DOHH2 (cell line): ENCODE results near the gene PLCL1.

Source experiments
- EZH2phosphoT487 ChIP-seq: fragments of 200-600 bp; sonication (generic); IDR thresholded peaks from 2 replicates; pipeline ENCODE4 v1.6.1; 2017; ENCODE audit warnings: borderline replicate concordance, mild to moderate bottlenecking, antibody characterized with exemption, low read length, moderate library complexity, mixed read lengths
- TF ChIP-seq, protein P1 (sequence below): fragments of 200-600 bp; sonication (generic); IDR thresholded peaks from one replicate; pipeline ENCODE4 v1.5.1; 2014; ENCODE audit warnings: antibody characterized with exemption, mild to moderate bottlenecking, low read depth, low read length; ENCODE audit not compliant: poor library complexity, severe bottlenecking

GRCh38 chr2:197929886-197930227 is 125.5 kb downstream of the PLCL1 start:
- TF ChIP-seq EZH2phosphoT487: no peak
- TF ChIP-seq, protein P1, sequence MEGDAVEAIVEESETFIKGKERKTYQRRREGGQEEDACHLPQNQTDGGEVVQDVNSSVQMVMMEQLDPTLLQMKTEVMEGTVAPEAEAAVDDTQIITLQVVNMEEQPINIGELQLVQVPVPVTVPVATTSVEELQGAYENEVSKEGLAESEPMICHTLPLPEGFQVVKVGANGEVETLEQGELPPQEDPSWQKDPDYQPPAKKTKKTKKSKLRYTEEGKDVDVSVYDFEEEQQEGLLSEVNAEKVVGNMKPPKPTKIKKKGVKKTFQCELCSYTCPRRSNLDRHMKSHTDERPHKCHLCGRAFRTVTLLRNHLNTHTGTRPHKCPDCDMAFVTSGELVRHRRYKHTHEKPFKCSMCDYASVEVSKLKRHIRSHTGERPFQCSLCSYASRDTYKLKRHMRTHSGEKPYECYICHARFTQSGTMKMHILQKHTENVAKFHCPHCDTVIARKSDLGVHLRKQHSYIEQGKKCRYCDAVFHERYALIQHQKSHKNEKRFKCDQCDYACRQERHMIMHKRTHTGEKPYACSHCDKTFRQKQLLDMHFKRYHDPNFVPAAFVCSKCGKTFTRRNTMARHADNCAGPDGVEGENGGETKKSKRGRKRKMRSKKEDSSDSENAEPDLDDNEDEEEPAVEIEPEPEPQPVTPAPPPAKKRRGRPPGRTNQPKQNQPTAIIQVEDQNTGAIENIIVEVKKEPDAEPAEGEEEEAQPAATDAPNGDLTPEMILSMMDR: no peak
